B cell (primary cell): ENCODE data around the gene CIAO2A. TPM values are rescaled to one million over a fixed set of nuclear protein-coding genes. Genes with fewer than 3 reads are reported as not detected.
A peak's percentile ranks its signal among the peaks of the same experiment; 100 is the strongest.

Experiments used
- ATAC-seq: fragments of 200-7000 bp; cut with Tn5 transposase; one replicate; pipeline ENCODE4 v1.10.0; 2021; ENCODE audit warnings: low read depth, mild to moderate bottlenecking, moderate number of reproducible peaks, moderate library complexity
- CTCF ChIA-PET: fragments of 350-600 bp; sonication (Branson Sonifier 250); formaldehyde crosslinking; loops from one replicate; lab custom pipeline; 2021; ENCODE audit warnings: antibody characterized with exemption, inconsistent platforms; lab: Charles Lee
- POLR2A ChIA-PET: fragments of 350-600 bp; sonication (Branson Sonifier 250); formaldehyde crosslinking; loops from one replicate; lab custom pipeline; 2021; ENCODE audit warnings: antibody characterized with exemption; lab: Charles Lee
- DNase-seq: peaks from one replicate; pipeline ENCODE4 v3.0.0; 2013
- H2AFZ ChIP-seq: 2 replicates; pipeline ENCODE4 v1.6.1; 2012; ENCODE audit warnings: mild to moderate bottlenecking, low read depth, low read length; ENCODE audit not compliant: insufficient read depth, poor library complexity, severe bottlenecking
- H3K27ac ChIP-seq, 2 donors: 1 replicate in 1 of 2; 2 replicates in 1 of 2; pipeline ENCODE4 v1.5.1; 2012 to 2013; ENCODE audit warnings: low read length in 2 of 2, mild to moderate bottlenecking in 2 of 2, moderate library complexity in 1 of 2
- H3K27me3 ChIP-seq, 4 experiments: fragments of 200-600 bp in 1 of 4; sonication (generic) in 1 of 4; replicated peaks in 1 of 4; 1 replicate in 2 of 4; 2 replicates in 2 of 4; pipeline versions ENCODE4 v1.6.1 to v1.7.0; 2013 to 2016; ENCODE audit warnings: low read length in 3 of 4, mild to moderate bottlenecking in 2 of 4, mixed read lengths in 1 of 4, moderate library complexity in 1 of 4; ENCODE audit not compliant: insufficient read depth in 4 of 4, control insufficient read depth in 3 of 4; ENCODE audit errors: control extremely low read depth in 1 of 4
- H3K36me3 ChIP-seq, 2 experiments: replicated peaks in 1 of 2; 1 replicate in 1 of 2; 2 replicates in 1 of 2; pipeline versions ENCODE4 v1.6.1 to v1.7.1; 2013; ENCODE audit warnings: low read length in 1 of 2; ENCODE audit not compliant: insufficient read depth in 2 of 2, control insufficient read depth in 1 of 2; ENCODE audit errors: control extremely low read depth in 1 of 2, extremely low read depth in 1 of 2
- H3K4me1 ChIP-seq, 2 donors: fragments of 200-600 bp in 1 of 2; sonication (generic) in 1 of 2; 1 replicate in 1 of 2; 2 replicates in 1 of 2; pipeline versions ENCODE4 v1.5.1 to v1.6.1; 2013 to 2017; ENCODE audit warnings: low read length in 2 of 2; ENCODE audit not compliant: control insufficient read depth in 2 of 2, insufficient read depth in 2 of 2
- H3K4me2 ChIP-seq: replicated peaks from 2 replicates; pipeline ENCODE3; 2012; ENCODE audit warnings: mild to moderate bottlenecking, low read depth, low read length; ENCODE audit not compliant: poor library complexity, severe bottlenecking
- H3K4me3 ChIP-seq, 5 experiments: fragments of 200-600 bp in 1 of 5; sonication (generic) in 1 of 5; 1 replicate in 3 of 5; 2 replicates in 2 of 5; pipeline versions ENCODE4 v1.5.1 to v1.7.0; 2011 to 2016; ENCODE audit warnings: low read length in 4 of 5, mild to moderate bottlenecking in 4 of 5, low read depth in 2 of 5, control low read depth in 1 of 5, moderate library complexity in 1 of 5; ENCODE audit not compliant: insufficient read depth in 1 of 5; ENCODE audit errors: control extremely low read depth in 1 of 5, extremely low read depth in 1 of 5
- H3K79me2 ChIP-seq: fragments of 200-600 bp; sonication (generic); one replicate; pipeline ENCODE4 v1.6.0; 2016; ENCODE audit warnings: low read length; ENCODE audit not compliant: control insufficient read depth, insufficient read depth
- H3K9ac ChIP-seq: fragments of 200-600 bp; sonication (generic); 2 replicates; pipeline ENCODE4 v1.6.1; 2017; ENCODE audit warnings: mild to moderate bottlenecking, low read length, moderate library complexity
- H3K9me3 ChIP-seq, 3 donors: one replicate each; pipeline versions ENCODE4 v1.6.1 to v1.7.1; 2013; ENCODE audit warnings: low read length in 2 of 3; ENCODE audit not compliant: control insufficient read depth in 2 of 3, insufficient read depth in 1 of 3; ENCODE audit errors: control extremely low read depth in 1 of 3
- H4K20me1 ChIP-seq: 2 replicates; pipeline ENCODE4 v1.6.0; 2012; ENCODE audit warnings: mild to moderate bottlenecking, low read length; ENCODE audit not compliant: insufficient read depth, control insufficient read depth, poor library complexity, severe bottlenecking
- H3K27ac Mint-ChIP-seq: one replicate; pipeline ENCODE4 v1.8.0; 2021; ENCODE audit warnings: mixed read lengths
- H3K27me3 Mint-ChIP-seq: one replicate; pipeline ENCODE4 v1.8.0; 2021; ENCODE audit warnings: mixed read lengths
- H3K4me1 Mint-ChIP-seq: one replicate; pipeline ENCODE4 v1.8.0; 2021; ENCODE audit warnings: mixed read lengths
- H3K4me3 Mint-ChIP-seq: one replicate; pipeline ENCODE4 v1.8.0; 2021; ENCODE audit warnings: mixed read lengths
- H3K9me3 Mint-ChIP-seq: one replicate; pipeline ENCODE4 v1.8.0; 2022; ENCODE audit warnings: mixed read lengths; ENCODE audit not compliant: insufficient read depth
- CTCF ChIP-seq: fragments of 200-600 bp; IDR thresholded peaks from one replicate; pipeline ENCODE4 v1.8.0; 2022; ENCODE audit warnings: antibody characterized with exemption, mild to moderate bottlenecking
- EZH2 ChIP-seq: IDR thresholded peaks from 2 replicates; pipeline ENCODE4 v1.6.1; 2012; ENCODE audit warnings: borderline replicate concordance, low read depth, mild to moderate bottlenecking, moderate library complexity, low read length; ENCODE audit not compliant: insufficient read depth, poor library complexity, severe bottlenecking
- WGBS: methylation state at CpG from one replicate; pipeline ENCODE4 v1.1.5; 2013; ENCODE audit warnings: missing lambda C conversion rate; ENCODE audit not compliant: insufficient coverage; 5-methylcytosine and 5-hydroxymethylcytosine counted together
- intact Hi-C: fragments of 100-400 bp; cut with micrococcal nuclease; formaldehyde crosslinking; loops from one replicate; pipeline ENCODE4 v1.10.0; 2022
- polyA plus RNA-seq: library from polyadenylated mRNA; depleted of rRNA; stranded (reverse); fragments of >200 nt; gene quantifications from 2 replicates; pipeline ENCODE4 v1.2.3, GENCODE V29; 2012
- total RNA-seq, 2 donors: library from RNA; stranded (reverse); fragments of 120-200 nt in 1 of 2; gene quantifications; 1 replicate in 1 of 2; 2 replicates in 1 of 2; pipeline versions ENCODE4 v1.2.3 to v1.2.4, GENCODE V29; 2013 to 2022

Gene CIAO2A
- total and polyA plus RNA-seq, 2 donors (not counting 1 experiment from before 2014, with no cell fraction given) = 68.2 to 71.5 TPM

GRCh38 chr15:64117759-64118487 is 24.3 kb upstream of the CIAO2A start:
- Mint-ChIP-seq H3K27ac (peak overlapping the region; percentile 29), H3K4me3 (no peak overlapping the region), H3K9me3 (no peaks in the 10 kb centered on the region), H3K4me1 (peaks cover 12% of the 10 kb centered on the region), H3K27me3 (no peaks in the 10 kb centered on the region)
- ChIA-PET POLR2A (no interaction called here), CTCF (interaction anchor here (1.4 kb wide), 1 partner anchor 19 kb away, joined by 3 read pairs; no protein-coding TSS in a partner anchor)
- intact Hi-C loops = no loop called here
- DNase-seq = no peak
- Histone ChIP-seq H3K27me3 (no peaks in the 10 kb centered on the region), H3K9ac (no peak overlapping the region), H3K4me1 (peaks cover 7 to 9% of the 10 kb centered on the region in 2 donors), H3K9me3 (no peaks in the 10 kb centered on the region), H3K27ac (no peak overlapping the region), H3K4me3 (no peak overlapping the region), H3K4me2 (no peak overlapping the region), H2AFZ (no peak overlapping the region), H3K36me3 (peaks cover 19 to 97% of the 10 kb centered on the region in 2 experiments), H3K79me2 (peaks cover 86% of the 10 kb centered on the region), H4K20me1 (peaks cover 19% of the 10 kb centered on the region)
- no peak for TF ChIP-seq CTCF
- no peak for TF ChIP-seq EZH2
- WGBS = 100% methylated on average over 5 of the region's 5 CpGs
- ATAC-seq = no peak

- Mint-ChIP-seq H3K27ac (peak overlapping the region; percentile 67), H3K4me1 (peaks cover 47% of the 10 kb centered on the region), H3K27me3 (no peaks in the 10 kb centered on the region), H3K4me3 (no peak overlapping the region), H3K9me3 (no peaks in the 10 kb centered on the region)
- Histone ChIP-seq H2AFZ (no peak overlapping the region), H3K4me1 (peaks cover 40 to 46% of the 10 kb centered on the region in 2 donors), H3K27ac (peak overlapping the region; percentile 83 to 92), H3K9ac (no peak overlapping the region), H4K20me1 (peaks cover 14% of the 10 kb centered on the region), H3K4me2 (no peak overlapping the region), H3K27me3 (no peaks in the 10 kb centered on the region), H3K79me2 (peaks cover 91% of the 10 kb centered on the region), H3K4me3 (no peak overlapping the region), H3K36me3 (peaks cover 8 to 56% of the 10 kb centered on the region in 2 experiments), H3K9me3 (no peaks in the 10 kb centered on the region)
- no peak for TF ChIP-seq CTCF
- no peak for TF ChIP-seq EZH2
- ATAC-seq = no peak
- intact Hi-C loops = no loop called here
- CTCF ChIA-PET = interaction anchor here (0.6 to 1.3 kb wide), 3 partner anchors 19 to 345 kb away, joined by 3 read pairs; partner anchors contain the start of gene CIAO2A
- DNase-seq = no peak
- no CpG with 5 or more reads among the region's 1 CpG for WGBS
- POLR2A ChIA-PET = no interaction called here
These were observed 19.3 kb upstream of the CIAO2A start for GRCh38 chr15:64112904-64113303.
